Keratinocyte (primary cell): ENCODE results near the gene MTCH1.

ENCODE experiments used
- EZH2 ChIP-seq: IDR thresholded peaks from one replicate; pipeline ENCODE4 v1.6.1; 2012; ENCODE audit warnings: inconsistent platforms, mild to moderate bottlenecking, low read length, moderate library complexity
- TF ChIP-seq, protein P1 (sequence below), 3 experiments: IDR thresholded peaks in 1 of 3; conservative IDR thresholded peaks in 1 of 3; optimal IDR thresholded peaks in 1 of 3; 2 replicates in 2 of 3; 3 replicates in 1 of 3; pipeline versions ENCODE3 to v1.5.1; 2011; ENCODE audit warnings: low read length in 3 of 3, mild to moderate bottlenecking in 3 of 3, moderate library complexity in 2 of 3, control low read depth in 1 of 3, inconsistent platforms in 1 of 3; ENCODE audit not compliant: insufficient read depth in 2 of 3; ENCODE audit errors: extremely low read depth in 1 of 3

DNA sequence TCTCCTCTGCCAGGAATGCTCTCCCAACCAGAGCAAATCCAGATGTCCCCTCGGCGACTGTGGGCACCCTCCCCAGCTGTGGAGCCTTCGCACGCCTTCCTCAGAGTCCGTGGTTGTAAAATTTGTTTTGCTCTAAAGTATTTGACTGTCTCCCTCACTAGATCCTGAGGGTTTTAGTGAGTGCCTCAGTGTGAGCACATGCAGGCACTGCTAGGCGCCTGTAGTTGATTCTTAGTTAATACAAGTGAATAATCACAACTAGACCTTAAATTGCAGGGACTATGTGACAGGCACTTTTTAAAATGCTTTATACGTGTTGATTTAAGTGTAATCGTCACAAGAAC, 680 bp upstream of the MTCH1 start:
- TF ChIP-seq, protein P1, sequence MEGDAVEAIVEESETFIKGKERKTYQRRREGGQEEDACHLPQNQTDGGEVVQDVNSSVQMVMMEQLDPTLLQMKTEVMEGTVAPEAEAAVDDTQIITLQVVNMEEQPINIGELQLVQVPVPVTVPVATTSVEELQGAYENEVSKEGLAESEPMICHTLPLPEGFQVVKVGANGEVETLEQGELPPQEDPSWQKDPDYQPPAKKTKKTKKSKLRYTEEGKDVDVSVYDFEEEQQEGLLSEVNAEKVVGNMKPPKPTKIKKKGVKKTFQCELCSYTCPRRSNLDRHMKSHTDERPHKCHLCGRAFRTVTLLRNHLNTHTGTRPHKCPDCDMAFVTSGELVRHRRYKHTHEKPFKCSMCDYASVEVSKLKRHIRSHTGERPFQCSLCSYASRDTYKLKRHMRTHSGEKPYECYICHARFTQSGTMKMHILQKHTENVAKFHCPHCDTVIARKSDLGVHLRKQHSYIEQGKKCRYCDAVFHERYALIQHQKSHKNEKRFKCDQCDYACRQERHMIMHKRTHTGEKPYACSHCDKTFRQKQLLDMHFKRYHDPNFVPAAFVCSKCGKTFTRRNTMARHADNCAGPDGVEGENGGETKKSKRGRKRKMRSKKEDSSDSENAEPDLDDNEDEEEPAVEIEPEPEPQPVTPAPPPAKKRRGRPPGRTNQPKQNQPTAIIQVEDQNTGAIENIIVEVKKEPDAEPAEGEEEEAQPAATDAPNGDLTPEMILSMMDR (optimal IDR thresholded peaks at IDR 0.05 in 1 of 3, IDR thresholded peaks at IDR 0.05 in 1 of 3, conservative IDR thresholded peaks at IDR 0.05 in 1 of 3; ENCODE audit: extremely low read depth in 1 of 3, insufficient read depth in 2 of 3, low read length in 3 of 3) = no peak
- no peak for TF ChIP-seq EZH2
